Frontal cortex (tissue), 4 donors: ENCODE data around the gene PLCD3. TPM values are rescaled to one million over a fixed set of nuclear protein-coding genes. Genes with fewer than 3 reads are reported as not detected.

ENCODE experiments used
- DNase-seq, 2 donors: peaks; one replicate each; pipeline ENCODE4 v3.0.0; 2012; ENCODE audit warnings: low spot score in 2 of 2
- FAIRE-seq: peaks from 2 replicates; lab custom pipeline; 2012; peaks lifted over from hg19 to GRCh38; lab: Jason Lieb, UNC
- total RNA-seq: library from RNA; depleted of rRNA; stranded (reverse); fragments of >200 nt; gene quantifications from one replicate; pipeline ENCODE4 v1.2.3, GENCODE V29; 2014
- donor health status: control.
- donor health status: control.
- donor health status: control.

Gene PLCD3
- total RNA-seq, 1 donor from 2014 or later = 0.82 TPM

DNA sequence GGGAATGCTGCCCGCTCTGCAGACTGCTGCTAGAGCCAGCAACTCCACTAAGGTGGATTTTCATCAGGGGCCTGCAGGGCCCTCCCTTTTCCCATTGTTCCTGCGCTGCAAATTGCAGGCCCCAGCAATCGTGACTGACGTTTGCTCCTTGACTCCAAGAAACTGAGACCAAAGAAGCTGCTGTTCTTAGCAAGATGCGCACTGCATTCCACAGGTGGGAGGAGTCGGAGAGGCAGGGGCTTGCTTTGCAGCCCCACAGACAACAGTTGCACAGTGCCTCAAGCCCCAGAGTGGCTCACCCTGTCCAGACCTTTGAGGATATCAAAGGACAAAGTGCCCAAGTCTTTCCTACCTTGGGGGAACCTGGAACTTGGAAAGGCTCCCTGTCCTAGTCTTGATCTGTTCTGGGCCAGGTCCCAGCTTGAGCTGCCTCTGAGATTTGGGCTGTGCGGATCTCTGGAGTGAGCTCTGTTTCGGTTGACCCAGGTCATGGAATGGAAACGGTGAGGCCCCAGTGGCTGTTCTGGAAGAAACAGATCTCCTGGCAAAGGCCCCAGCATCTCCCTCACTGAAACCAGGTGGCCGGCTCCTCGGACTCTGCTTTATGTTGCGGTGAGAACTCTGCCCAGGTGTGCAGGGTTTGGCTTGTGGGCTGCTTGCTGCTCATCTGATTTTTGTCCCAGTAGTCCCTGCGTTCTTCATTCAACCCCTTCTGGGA is 24.9 kb downstream of the PLCD3 start:
- DNase-seq (no peak), FAIRE-seq (no peak)

DNA sequence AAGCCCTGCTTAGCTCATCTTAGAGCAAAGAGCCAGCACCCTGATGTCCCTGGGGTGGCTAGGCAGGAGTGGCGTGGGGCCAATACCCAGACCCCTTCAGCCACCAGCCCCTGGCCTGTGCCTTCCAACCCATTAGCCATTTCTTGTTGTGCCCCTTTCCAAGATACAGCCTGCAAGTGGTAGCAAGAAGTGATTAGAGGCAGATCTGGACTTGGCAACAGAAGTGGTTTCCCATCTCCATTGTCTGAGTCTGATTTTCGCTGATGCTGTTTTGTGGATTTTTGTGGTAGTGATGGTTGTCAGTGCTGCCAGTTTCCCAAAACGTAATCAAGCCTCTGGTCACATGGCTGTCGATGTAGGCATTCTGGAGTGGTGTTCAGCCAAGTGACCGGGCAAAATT is 25.7 kb downstream of the PLCD3 start:
- DNase-seq (no peak), FAIRE-seq (no peak)

DNA sequence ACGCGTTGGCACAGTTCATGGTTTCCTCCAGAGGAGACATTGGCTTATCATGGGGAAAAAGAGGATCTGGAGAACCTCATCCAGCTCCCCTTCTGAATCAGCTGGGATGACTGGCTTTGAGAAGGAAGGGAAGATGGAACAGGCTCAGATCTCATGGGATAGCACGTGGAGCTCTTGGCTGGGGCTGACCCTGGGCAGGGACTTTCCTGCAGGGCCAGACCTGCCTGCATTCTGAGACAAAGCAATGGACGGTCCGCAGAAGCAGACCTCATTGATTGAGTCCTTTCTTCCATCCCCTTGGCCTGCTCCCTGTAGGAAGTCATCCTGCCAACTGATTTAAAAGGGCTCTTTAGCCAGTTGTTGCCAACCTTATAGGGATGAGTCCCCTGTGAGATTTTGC is 26.2 kb downstream of the PLCD3 start:
- no peak for FAIRE-seq

DNA sequence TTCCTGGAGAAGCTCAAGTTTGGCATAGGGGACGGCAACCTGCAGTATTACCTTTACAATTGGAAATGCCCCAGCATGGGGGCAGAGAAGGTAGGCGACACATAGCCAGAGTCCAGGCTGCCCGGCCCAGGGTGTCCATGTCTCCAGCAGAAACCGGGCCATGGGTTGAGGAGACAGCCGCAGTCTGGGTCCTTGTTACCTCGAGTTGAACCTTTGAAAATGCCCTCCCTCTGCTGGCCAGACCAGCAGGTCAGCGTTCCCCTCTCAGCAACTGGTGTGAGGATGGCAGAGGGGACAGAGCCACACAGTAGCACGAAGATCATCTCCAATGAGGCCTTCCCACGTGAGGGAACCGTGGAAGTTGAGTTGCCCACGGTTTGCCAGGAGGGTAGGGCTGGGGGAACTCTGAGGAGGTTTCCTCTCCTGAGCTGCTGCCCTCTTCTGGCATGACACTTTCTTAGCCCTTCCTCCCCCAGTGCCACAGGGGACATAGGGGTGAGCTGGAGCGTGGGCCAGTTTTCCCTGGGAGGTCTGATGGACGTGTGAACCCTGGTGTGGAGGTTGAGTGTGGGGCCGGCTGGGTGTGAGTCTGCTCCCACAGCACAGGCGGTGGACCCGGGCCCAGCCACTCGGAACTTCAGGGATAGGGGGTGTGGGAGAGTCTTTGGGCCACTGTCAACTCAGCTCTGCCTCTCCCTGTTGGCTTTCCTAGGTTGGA is 27.2 kb downstream of the PLCD3 start:
- no peak for FAIRE-seq
- no peak for DNase-seq

More for the DNA sequence above, 26.2 kb downstream of the PLCD3 start:
- no peak for DNase-seq

DNA sequence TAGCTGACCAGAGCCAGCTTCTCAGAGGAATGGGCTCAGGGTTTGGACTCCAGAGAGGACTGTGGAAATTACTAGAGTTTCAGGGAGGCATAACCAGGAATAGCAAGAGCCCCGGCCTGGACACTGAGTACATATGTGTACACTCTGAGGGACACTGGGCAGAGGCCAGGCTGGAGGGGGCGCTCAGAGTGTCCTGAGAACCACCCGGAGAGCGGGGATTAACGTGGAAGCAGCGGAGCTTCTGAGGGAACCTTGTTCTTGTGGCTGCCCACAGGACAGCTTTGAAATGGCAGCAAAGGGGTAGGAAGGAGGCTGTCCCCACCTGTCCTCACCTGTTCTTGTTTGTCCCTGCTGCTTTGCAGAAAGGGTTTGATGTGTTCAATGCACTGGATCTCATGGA is 27.8 kb downstream of the PLCD3 start:
- no peak for DNase-seq
- FAIRE-seq = no peak

DNA sequence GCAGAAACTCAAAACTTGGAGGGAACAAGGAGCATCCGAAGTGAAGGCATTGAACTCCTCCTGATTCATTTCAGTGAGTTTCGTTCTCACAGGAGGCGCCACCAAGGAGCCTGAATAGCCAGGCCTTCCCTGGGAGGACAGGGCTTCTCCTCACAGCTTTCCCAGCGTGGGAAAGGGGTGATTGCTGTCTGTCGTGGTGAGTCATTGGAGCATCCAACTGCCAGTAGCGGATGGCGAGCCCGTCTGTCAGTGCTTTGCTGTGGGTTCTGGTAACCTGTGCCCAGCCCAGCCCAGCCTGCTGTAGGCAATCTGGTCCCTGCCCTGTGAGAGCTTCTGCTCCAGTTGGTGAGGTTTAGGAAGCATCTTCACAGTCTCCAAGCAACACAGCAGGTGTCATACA is 28.3 kb downstream of the PLCD3 start:
- FAIRE-seq = no peak
- DNase-seq = no peak

DNA sequence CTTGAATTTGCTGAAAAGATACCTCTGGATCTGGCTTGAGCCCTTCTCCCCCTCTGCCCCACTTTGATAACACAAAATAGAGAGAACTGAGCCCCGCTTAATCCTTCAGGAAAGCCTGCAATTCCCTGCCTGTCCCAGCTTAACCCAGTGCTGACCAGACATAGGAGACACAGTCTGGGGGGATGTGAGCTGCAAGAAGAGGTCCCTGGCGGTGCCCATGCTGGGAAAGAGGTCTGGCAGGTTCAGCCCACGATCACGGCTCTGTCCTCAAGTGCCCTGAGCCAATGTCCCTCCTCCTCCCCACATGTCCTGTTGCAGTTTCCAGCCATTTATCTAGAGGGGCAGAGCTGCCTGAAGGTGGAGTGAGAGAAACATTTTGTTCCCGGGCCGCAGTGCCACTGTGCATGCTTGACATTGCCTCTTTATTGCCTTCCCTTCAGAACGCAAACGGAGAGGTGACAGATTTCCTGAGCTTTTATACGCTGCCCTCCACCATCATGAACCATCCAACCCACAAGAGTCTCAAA is 29.0 kb downstream of the PLCD3 start:
- DNase-seq = no peak

DNA sequence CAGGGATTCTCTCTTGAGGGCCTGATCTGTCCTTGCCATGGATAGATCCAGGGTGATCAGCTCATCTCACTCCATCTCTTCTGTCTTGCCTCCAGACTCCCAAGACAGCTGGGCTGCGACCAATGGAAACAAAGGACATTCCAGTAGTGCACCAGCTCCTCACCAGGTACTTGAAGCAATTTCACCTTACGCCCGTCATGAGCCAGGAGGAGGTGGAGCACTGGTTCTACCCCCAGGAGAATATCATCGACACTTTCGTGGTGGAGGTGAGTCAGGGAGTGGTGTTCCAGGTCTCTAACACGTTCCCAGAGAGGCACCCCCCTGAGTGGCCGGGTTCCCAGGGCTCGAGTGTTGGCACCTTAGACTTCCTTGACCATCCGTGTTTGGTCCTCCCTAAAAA is 29.5 kb downstream of the PLCD3 start:
- DNase-seq = no peak
- no peak for FAIRE-seq

More for the DNA sequence above, 29.0 kb downstream of the PLCD3 start:
- FAIRE-seq = no peak

DNA sequence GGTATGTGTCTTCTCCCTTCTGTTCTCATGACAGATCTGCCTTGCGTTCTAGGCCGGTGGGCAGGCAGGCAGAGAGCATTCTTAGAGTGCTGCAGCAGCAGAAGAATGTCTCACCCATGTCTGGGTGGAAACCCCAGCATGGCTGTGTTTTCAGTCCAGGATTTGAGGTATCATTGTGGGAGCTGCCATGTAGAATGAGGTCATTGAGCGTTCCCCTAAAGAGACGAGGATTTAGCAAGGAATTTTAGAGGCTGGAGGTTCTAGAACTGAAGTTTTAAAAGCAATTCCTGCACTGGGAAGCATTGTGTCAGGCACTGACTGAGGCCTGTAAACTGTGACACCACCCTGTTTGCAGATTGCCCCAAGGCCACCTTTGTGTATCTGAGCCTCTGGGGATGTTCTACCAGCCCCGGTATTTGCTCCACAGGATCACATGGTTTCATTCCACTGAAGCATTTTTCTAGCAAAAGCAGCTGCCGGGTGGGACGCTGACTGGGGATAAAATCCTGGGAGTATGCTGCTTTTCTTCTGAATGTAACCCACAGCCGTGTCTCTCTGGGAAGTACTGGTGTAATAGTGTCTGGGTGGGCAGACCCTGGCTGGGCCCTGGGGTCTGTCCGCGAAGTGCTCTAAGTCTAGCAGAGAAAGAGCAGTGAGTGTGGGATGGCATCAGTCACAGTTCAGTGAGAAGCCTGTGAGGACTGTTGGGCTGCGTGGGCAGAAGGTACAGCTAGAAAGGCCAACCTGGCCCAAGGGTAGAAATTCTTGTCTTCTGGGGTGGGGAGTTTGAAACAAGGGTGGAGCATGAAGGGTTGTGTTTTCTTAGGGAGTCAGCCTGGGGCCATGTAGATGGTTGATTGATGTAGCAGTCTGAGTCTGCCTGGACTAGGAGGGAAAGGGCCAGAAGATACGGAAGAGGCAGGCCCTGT is 30.2 kb downstream of the PLCD3 start:
- no peak for DNase-seq
- FAIRE-seq = no peak

DNA sequence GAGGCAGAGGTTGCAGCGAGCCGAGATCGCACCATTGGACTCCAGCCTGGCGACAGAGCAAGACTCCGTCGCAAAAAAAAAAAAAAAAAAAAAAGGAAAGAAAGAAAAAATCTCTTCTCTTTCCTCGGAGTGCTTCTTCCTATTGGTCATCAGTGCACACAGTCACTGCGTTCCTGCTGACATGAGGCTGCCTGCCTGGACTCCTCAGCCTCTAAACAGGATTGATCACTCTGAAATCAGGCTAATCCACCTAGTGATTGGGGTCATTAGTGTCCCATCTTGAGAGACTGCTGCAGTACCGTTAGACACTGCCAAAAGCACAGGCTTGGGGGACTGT is 30.8 kb downstream of the PLCD3 start:
- DNase-seq (no peak), FAIRE-seq (no peak)

DNA sequence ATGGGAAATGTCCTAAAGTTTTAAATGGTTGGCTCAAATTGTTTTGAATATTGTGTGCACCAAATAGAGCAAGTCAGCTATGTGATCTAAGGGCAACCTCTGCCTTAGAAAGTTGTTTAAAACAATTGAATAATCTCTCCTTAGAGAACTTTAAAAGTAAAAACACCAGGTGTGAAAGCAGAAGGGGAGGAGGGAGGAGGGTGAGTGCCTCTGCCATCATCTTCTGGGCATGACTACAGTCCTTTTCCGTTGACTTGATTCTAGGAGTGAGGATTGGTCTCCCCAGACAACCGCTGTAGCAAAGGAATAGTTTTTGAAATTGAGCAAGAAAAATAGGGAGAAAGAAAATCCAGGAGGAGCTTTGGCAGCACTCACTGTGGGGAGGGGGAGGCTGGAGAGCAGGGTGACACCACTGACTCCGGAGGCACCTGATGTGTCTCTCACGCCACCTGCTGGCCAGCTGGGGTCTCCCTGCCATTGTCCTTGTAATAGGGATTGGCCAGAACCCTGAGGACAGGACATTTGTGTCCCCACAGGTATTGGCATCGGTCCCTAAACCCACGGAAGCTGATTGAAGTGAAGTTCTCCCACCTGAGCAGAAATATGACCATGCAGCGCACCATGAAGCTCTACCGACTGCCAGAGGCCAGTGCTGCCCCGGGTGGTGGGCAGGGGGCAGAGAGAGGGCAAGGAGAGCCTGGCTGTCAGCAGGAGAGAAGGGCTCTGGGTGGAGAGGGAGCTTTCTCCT is 33.3 kb downstream of the PLCD3 start:
- FAIRE-seq (no peak), DNase-seq (peak; percentile 62 to 87)

DNA sequence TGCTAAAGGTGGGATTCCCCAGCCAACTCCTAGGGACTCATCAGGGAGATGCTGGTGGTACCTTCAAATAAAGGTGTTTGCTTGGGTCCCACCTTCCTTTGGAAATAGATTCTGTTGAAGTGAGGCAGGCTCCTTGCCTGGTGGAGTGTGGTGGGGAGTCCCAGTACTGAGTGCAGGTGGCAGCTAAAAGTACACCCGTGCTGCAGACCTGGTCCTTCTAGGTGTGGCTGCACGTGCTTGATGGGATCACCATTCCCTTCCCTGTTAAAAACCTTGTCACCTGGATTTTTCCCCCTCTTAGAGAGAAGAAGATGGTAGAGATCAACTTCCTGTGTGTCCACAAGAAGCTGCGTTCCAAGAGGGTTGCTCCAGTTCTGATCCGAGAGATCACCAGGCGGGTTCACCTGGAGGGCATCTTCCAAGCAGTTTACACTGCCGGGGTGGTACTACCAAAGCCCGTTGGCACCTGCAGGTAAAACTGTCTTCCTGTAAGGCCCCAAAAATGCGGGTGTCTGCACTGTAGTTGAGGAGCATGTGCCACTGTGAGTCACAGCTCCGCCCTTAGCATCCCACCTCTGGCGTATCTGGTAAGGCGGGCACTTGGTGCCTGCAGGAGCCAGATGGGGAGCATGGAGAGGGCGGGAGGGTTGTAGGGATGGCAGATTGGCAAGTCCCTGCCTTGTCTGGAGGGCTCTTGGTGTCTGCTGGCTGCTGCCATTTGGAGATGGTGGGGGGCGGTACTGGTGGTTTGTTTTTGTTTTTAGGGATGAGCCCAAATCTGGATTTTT is 34.0 kb downstream of the PLCD3 start:
- FAIRE-seq = no peak
- DNase-seq = no peak

DNA sequence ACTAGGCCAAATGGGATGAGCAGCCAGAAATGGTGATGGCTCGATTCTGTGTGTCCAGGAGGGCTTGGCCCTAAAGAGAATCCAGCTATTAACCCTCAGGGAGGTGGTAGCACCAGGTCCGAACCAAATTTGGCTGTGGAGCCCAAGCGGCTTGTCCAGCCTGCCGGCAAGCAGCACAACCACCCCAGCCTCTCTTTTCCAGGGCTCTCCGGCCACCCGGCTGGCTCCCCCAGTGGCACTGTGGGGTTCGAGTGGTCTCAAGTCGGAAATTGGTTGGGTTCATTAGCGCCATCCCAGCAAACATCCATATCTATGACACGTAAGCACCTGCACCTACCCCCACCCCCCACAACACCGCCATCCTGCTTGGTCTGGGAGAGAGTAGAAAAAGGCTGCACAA is 35.4 kb downstream of the PLCD3 start:
- DNase-seq (no peak), FAIRE-seq (no peak)

DNA sequence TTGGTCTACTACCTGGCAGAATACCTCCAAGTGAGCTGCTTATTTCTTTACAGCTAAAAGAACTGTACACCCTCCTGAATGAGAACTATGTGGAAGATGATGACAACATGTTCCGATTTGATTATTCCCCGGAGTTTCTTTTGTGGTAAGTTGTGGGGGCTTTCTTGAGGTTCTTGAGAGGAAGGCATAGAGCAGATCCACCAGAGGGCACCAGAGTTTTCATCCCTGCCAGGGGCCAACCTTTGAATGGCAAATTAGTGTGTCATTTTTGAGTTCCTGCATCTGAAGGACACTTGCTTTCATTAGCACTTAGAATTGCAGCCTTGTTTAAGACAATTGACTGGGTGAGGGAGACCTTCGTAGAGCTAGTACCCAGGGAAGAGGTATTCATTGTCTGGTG is 36.2 kb downstream of the PLCD3 start:
- FAIRE-seq (no peak), DNase-seq (no peak)

DNA sequence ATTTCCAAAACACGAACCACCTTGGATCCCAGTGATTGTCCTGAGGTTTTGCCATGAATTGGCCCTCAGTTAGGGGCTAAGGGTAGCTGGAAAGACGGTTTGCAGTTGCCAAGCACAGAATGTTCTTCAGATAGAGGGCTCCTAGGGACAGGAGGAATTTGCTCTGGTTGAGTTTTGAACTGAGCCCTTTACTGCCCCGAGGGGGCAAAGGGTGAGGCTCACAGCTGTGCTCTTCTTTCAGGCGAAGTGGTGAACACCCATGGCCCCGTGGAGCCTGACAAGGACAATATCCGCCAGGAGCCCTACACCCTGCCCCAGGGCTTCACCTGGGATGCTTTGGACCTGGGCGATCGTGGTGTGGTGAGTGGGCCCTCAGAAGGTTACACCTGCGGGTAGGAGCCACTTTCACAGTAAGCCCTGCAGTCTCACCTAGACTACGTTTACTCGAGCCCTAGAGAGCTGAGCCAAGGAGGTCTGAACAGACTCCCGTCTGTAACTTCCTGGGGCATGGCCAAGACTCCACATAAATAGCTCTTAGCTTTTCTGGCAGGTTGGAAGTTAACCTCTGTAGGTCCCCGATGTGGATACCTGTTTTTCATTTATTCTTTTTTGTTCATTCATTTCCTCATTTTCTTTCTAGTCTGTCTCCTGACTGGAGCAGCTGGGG is 38.7 kb downstream of the PLCD3 start:
- no peak for FAIRE-seq
- no peak for DNase-seq

DNA sequence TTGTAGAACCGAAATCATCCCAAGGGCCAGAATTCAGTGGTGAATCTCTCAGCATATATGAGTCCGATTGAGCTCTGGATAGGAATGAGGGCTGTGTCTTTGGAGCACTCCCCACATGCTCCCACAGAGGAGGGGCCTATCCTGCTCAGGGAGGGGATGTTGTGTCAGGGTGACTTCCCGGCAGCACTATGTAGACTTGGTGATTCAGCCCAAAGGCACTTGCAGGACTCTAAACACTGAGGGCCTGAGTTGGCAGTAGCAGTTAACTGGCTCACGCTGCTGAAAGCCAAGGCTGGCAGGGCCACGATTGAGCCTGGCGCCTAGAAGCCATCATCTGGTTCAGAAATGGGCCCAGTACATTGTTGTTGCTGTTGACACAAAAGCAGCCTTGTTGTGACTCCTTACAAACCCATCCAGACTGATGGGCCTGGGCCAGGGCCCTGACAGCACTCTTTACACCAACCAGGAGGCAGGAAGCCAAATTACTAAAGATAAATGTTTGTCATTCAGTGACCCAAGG is 39.3 kb downstream of the PLCD3 start:
- peak; percentile 71 to 75 for DNase-seq
- FAIRE-seq = peak; percentile 88

DNA sequence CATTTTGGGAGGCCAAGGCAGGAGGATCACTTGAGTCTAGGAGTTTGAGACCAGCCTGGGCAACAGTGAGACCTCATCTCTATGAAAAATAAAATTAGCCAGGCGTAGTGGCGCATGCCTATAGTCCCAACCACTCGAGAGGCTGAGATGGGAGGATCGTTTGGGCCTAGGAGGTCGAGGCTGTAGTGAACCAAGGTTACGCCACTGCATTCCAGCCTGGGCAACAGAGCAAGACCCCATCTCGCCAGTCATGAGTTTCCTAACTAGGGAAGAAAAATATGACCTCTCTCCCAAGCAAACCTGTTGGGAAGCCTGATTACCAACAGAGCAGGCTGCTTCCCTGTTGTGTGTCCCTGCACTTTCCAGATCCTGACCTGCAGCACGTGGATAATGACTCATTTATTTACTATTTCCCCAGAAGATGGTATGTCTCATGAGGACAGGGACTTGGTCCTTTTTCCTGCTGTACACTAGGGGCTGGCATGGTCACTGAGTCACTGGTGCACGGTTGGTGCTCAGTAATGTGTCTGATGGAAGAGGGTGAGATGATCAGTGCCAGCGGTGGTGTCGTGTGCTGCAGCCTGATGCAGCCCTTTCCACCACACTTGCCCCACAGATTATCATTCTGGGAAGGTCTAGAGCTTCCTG is 40.4 kb downstream of the PLCD3 start:
- DNase-seq = no peak
- FAIRE-seq = no peak

DNA sequence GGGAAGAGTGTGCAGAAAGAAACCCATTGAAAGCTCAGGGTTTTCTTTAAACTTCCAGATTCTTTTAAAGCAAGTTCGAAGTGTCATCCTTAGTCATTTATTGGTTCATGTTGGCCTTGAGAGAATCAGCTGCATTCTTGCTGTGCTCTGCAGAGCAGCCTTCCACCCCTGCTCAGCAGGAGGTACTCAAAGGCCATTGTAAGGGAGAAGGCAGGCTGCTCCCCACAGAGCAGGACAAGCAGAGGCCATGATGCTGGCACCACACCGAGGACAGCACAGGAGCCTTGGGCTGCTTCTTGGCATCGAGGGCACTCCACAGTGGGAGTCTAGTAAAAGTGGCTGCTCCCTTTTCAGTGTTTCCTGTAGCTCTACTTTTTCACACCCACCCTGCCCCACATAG is 41.6 kb downstream of the PLCD3 start:
- no peak for DNase-seq
- no peak for FAIRE-seq
